ENCODE data around the gene RAPGEF6. TPM values are rescaled to one million over a fixed set of nuclear protein-coding genes. Genes with fewer than 3 reads are reported as not detected.
"Not testable (repeated sequence)": the region's sequence is repeated elsewhere in the genome, so short reads cannot be mapped to it uniquely, and the experiment has no call there.

The RAPGEF6 gene
- total RNA-seq, 1 experiment from 2014 or later = 9.7 TPM

DNA sequence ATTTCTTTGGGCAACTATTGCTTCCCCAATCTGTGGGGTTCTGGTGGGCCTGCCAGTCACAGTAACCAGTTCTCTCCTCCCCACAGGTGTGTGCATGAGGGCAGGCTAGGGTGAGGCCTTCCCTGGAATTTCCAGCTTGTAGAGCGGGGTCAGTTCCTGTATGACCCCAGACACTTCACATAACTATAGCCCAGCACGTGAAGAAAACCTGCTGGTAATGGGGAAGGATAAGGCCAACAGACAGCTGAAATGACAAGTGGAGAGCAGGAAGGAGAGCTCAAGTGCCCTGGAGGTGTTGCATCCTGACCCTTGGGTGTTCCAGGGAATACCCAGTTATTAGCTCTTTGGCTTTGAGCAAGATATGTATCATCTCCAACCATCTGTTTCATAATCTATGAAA lies 229.0 kb downstream of the RAPGEF6 start:
- H3F3A ChIP-seq (ENCODE audit: low read length, unreplicated experiment) = no peaks in the 10 kb centered on the region
- H3K9me3 ChIP-seq (ENCODE audit: low read length) = no peaks in the 10 kb centered on the region
- CTCF ChIA-PET = no interaction called here
- TF ChIP-seq EZH2 (IDR thresholded peaks at IDR 0.05; ENCODE audit: low read length, unreplicated experiment) (no peak), EZH2phosphoT487 (IDR thresholded peaks at IDR 0.05; ENCODE audit: borderline replicate concordance, low read length) (no peak)
- TF ChIP-seq, protein P1, sequence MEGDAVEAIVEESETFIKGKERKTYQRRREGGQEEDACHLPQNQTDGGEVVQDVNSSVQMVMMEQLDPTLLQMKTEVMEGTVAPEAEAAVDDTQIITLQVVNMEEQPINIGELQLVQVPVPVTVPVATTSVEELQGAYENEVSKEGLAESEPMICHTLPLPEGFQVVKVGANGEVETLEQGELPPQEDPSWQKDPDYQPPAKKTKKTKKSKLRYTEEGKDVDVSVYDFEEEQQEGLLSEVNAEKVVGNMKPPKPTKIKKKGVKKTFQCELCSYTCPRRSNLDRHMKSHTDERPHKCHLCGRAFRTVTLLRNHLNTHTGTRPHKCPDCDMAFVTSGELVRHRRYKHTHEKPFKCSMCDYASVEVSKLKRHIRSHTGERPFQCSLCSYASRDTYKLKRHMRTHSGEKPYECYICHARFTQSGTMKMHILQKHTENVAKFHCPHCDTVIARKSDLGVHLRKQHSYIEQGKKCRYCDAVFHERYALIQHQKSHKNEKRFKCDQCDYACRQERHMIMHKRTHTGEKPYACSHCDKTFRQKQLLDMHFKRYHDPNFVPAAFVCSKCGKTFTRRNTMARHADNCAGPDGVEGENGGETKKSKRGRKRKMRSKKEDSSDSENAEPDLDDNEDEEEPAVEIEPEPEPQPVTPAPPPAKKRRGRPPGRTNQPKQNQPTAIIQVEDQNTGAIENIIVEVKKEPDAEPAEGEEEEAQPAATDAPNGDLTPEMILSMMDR (conservative IDR thresholded peaks at IDR 0.05; ENCODE audit: low read depth, low read length) = no peak
- no peaks in the 10 kb centered on the region for H3K27me3 ChIP-seq (ENCODE audit: low read length)
- no peak overlapping the region for H3K4me3 ChIP-seq (ENCODE audit: low read length)
- no peak overlapping the region for H3K4me2 ChIP-seq (ENCODE audit: low read length)
- no peak overlapping the region for H3K9ac ChIP-seq (ENCODE audit: low read length)
- intact Hi-C loops (cut with micrococcal nuclease) = no loop called here
- DNase-seq = no peak
- H3K36me3 ChIP-seq (ENCODE audit: low read depth, low read length) = peaks cover 9% of the 10 kb centered on the region
- ATAC-seq = no peak
- H2AFZ ChIP-seq (ENCODE audit: low read length) = no peak overlapping the region
- POLR2A ChIA-PET (ENCODE audit: unreplicated experiment) = no interaction called here
- H3K79me2 ChIP-seq (ENCODE audit: low read length) = no peaks in the 10 kb centered on the region
- H4K20me1 ChIP-seq (ENCODE audit: low read length) = no peaks in the 10 kb centered on the region
- no peaks in the 10 kb centered on the region for H3K4me1 ChIP-seq (ENCODE audit: insufficient read depth, low read length)
- no peaks in the 10 kb centered on the region for H3K9me2 ChIP-seq (replicated peaks; ENCODE audit: low read length)
- no peak overlapping the region for H3K27ac ChIP-seq (ENCODE audit: low read length)
- BruUV-seq (replicated peaks) = no TSS peak

DNA sequence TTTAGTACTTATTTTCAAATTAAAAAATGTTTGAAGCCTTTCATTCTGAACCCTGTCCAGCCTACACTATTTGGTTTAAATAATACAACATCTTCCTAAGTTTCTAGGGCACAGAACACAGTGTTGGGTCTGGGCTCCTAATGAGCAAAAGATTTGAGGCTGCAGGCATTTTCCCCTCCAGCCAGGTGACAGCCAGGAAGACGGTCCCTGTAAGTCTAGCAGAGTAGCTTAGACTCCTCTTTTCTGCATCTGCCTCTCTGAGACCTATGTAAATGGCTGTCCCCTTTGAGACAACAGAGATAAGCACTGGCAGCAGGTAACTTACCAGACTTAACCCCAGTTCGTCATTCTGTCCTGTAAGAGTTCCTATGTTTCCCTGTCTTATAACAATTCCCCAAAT lies 229.4 kb downstream of the RAPGEF6 start:
- TF ChIP-seq EZH2 (IDR thresholded peaks at IDR 0.05; ENCODE audit: low read length, unreplicated experiment) = no peak
- POLR2A ChIA-PET (ENCODE audit: unreplicated experiment) = no interaction called here
- Histone ChIP-seq H3K4me3 (ENCODE audit: low read length) (no peak overlapping the region), H3K4me1 (ENCODE audit: insufficient read depth, low read length) (no peaks in the 10 kb centered on the region), H3F3A (ENCODE audit: low read length, unreplicated experiment) (no peaks in the 10 kb centered on the region), H3K9ac (ENCODE audit: low read length) (no peak overlapping the region), H2AFZ (ENCODE audit: low read length) (no peak overlapping the region), H4K20me1 (ENCODE audit: low read length) (no peaks in the 10 kb centered on the region), H3K27ac (ENCODE audit: low read length) (no peak overlapping the region), H3K4me2 (ENCODE audit: low read length) (no peak overlapping the region), H3K9me3 (ENCODE audit: low read length) (no peaks in the 10 kb centered on the region), H3K36me3 (ENCODE audit: low read depth, low read length) (peaks cover 9% of the 10 kb centered on the region), H3K9me2 (replicated peaks; ENCODE audit: low read length) (no peaks in the 10 kb centered on the region), H3K27me3 (ENCODE audit: low read length) (no peaks in the 10 kb centered on the region), H3K79me2 (ENCODE audit: low read length) (no peaks in the 10 kb centered on the region)
- DNase-seq = no peak
- no TSS peak for BruUV-seq (replicated peaks)
- ATAC-seq = no peak
- intact Hi-C loops (cut with micrococcal nuclease) = no loop called here
- CTCF ChIA-PET = no interaction called here

DNA sequence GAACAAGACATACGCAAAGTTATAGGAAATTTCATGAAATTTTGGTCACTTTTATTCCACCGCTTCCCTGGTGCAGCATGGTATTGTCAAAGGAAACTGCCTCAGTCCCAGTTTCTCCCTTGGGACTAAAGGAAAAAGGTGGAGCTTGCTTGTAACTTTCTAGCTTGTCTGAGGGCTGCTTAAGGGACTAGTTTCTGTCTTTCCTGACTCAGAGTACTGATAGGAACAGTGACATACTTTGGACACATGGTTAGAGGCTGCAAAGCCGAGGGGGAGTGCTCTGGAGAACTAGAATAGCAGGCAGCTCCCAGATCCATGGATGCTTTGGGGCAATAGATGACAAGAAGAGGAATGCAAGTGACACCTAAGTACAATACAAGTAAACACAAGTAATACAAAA lies 234.4 kb downstream of the RAPGEF6 start:
- H4K20me1 ChIP-seq (ENCODE audit: low read length) = no peaks in the 10 kb centered on the region
- H3K27ac ChIP-seq (ENCODE audit: low read length) = no peak overlapping the region

DNA sequence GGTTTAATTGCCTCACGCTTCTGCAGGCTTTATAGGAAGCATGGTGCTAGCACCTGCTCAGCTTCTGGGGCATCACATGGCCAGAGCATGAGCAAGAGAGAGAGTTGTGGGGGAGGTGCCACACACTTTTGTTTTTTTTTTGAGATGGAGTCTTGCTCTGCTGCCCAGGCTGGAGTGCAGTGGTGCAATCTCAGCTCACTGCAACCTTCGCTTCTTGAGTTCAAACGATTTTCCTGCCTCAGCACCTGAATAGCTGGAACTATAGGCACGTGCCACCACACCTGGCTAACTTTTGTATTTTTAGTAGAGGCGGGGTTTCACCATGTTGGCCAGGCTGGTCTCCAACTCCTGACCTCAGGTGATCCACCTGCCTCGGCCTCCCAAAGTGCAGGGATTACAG lies 236.0 kb downstream of the RAPGEF6 start:
- H3K79me2 ChIP-seq (ENCODE audit: low read length); ATAC-seq; intact Hi-C loops (cut with micrococcal nuclease); H3K27ac ChIP-seq (ENCODE audit: low read length); CTCF ChIA-PET; H3K9me2 ChIP-seq (replicated peaks; ENCODE audit: low read length); DNase-seq; H4K20me1 ChIP-seq (ENCODE audit: low read length); H3K4me1 ChIP-seq (ENCODE audit: insufficient read depth, low read length); H2AFZ ChIP-seq (ENCODE audit: low read length); POLR2A ChIA-PET (ENCODE audit: unreplicated experiment); H3K9me3 ChIP-seq (ENCODE audit: low read length); H3K27me3 ChIP-seq (ENCODE audit: low read length); H3K4me2 ChIP-seq (ENCODE audit: low read length); BruUV-seq (replicated peaks); H3F3A ChIP-seq (ENCODE audit: low read length, unreplicated experiment); H3K4me3 ChIP-seq (ENCODE audit: low read length); H3K36me3 ChIP-seq (ENCODE audit: low read depth, low read length); H3K9ac ChIP-seq (ENCODE audit: low read length): not testable (repeated sequence)

More for the DNA sequence above, 234.4 kb downstream of the RAPGEF6 start:
- TF ChIP-seq, protein P1 (conservative IDR thresholded peaks at IDR 0.05; ENCODE audit: low read depth, low read length) = no peak
- TF ChIP-seq EZH2 (IDR thresholded peaks at IDR 0.05; ENCODE audit: low read length, unreplicated experiment) (no peak), EZH2phosphoT487 (IDR thresholded peaks at IDR 0.05; ENCODE audit: borderline replicate concordance, low read length) (no peak)
- Histone ChIP-seq H3K9me3 (ENCODE audit: low read length) (no peaks in the 10 kb centered on the region), H2AFZ (ENCODE audit: low read length) (no peak overlapping the region), H3K4me3 (ENCODE audit: low read length) (no peak overlapping the region), H3K27me3 (ENCODE audit: low read length) (no peaks in the 10 kb centered on the region), H3K4me2 (ENCODE audit: low read length) (no peak overlapping the region), H3K9me2 (replicated peaks; ENCODE audit: low read length) (no peaks in the 10 kb centered on the region), H3F3A (ENCODE audit: low read length, unreplicated experiment) (no peaks in the 10 kb centered on the region), H3K36me3 (ENCODE audit: low read depth, low read length) (peaks cover 6% of the 10 kb centered on the region), H3K9ac (ENCODE audit: low read length) (no peak overlapping the region), H3K79me2 (ENCODE audit: low read length) (no peaks in the 10 kb centered on the region), H3K4me1 (ENCODE audit: insufficient read depth, low read length) (no peaks in the 10 kb centered on the region)
- no TSS peak for BruUV-seq (replicated peaks)
- ATAC-seq = no peak
- ChIA-PET POLR2A (ENCODE audit: unreplicated experiment) (no interaction called here), CTCF (no interaction called here)
- intact Hi-C loops (cut with micrococcal nuclease) = no loop called here
- no peak for DNase-seq
